Upper lobe of right lung (tissue), 1 donor: ENCODE measurements around the gene ANKRD44. TPM values are rescaled to one million over a fixed set of nuclear protein-coding genes. Genes with fewer than 3 reads are reported as not detected.

Experiments
- ATAC-seq: fragments of 200-7000 bp; cut with Tn5 transposase; one replicate; pipeline ENCODE4 v1.9.1; 2020; ENCODE audit warnings: mild to moderate bottlenecking, moderate library complexity
- DNase-seq: peaks from one replicate; pipeline ENCODE4 v3.0.0-alpha.2; 2020
- H3K27ac ChIP-seq: fragments of 200-600 bp; one replicate; pipeline ENCODE4 v1.8.0; 2022
- H3K27me3 ChIP-seq: fragments of 200-600 bp; one replicate; pipeline ENCODE4 v1.8.0; 2022; ENCODE audit warnings: mild to moderate bottlenecking
- H3K36me3 ChIP-seq: fragments of 200-600 bp; one replicate; pipeline ENCODE4 v1.8.0; 2022
- H3K4me1 ChIP-seq: fragments of 200-600 bp; one replicate; pipeline ENCODE4 v1.8.0; 2022
- H3K4me3 ChIP-seq: fragments of 200-600 bp; one replicate; pipeline ENCODE4 v1.8.0; 2022; ENCODE audit warnings: mild to moderate bottlenecking
- H3K9me3 ChIP-seq: fragments of 200-600 bp; one replicate; pipeline ENCODE4 v1.8.0; 2022
- CTCF ChIP-seq: fragments of 200-600 bp; IDR thresholded peaks from one replicate; pipeline ENCODE4 v1.8.0; 2022; ENCODE audit warnings: antibody characterized with exemption
- intact Hi-C: fragments of 100-400 bp; cut with DNase I; formaldehyde crosslinking; loops from one replicate; pipeline ENCODE4 v1.11.0; 2022
- total RNA-seq: library from RNA; stranded (reverse); fragmentation: NEBNext Ultra II Directional; extraction: Animal tissue kit (Norgen Biotek cat#: 25700); gene quantifications from one replicate; pipeline ENCODE4 v1.2.1, GENCODE V29; 2021
- donor health status: DM: no; HTN: yes; CAD: no; lungs with severe emphysema.

The ANKRD44 gene
- total RNA-seq, 1 donor from 2014 or later = 51.4 TPM

DNA sequence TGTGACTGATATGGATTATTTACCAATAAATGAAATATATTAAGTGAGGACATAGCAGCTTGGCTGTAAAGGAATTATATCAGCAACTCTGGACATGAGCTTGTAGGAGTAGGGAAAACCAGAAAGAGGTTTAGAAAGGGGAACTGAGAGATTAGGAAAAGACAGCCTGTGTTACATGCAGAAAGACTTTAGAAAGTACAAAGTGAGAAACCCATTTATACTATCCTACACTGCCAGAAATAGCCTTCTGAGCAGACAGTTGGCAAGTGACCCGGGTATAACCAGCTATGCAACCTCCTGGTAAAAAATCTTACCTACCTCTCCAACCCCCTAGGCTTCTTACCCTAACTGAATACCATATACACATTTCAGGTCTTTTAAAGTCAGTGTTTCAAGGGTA, 134.1 kb downstream of the ANKRD44 start:
- no peaks in the 10 kb centered on the region for H3K36me3 ChIP-seq
- ATAC-seq = no peak
- H3K27ac ChIP-seq = no peak overlapping the region
- intact Hi-C loops = no loop called here
- no peaks in the 10 kb centered on the region for H3K27me3 ChIP-seq
- H3K9me3 ChIP-seq = no peaks in the 10 kb centered on the region
- peaks cover 6% of the 10 kb centered on the region for H3K4me1 ChIP-seq
- H3K4me3 ChIP-seq = no peak overlapping the region
- no peak for TF ChIP-seq CTCF
- DNase-seq = no peak

GRCh38 chr2:197174539-197175094, 136.0 kb downstream of the ANKRD44 start:
- intact Hi-C loops = no loop called here
- TF ChIP-seq CTCF = no peak
- no peak for ATAC-seq

DNA sequence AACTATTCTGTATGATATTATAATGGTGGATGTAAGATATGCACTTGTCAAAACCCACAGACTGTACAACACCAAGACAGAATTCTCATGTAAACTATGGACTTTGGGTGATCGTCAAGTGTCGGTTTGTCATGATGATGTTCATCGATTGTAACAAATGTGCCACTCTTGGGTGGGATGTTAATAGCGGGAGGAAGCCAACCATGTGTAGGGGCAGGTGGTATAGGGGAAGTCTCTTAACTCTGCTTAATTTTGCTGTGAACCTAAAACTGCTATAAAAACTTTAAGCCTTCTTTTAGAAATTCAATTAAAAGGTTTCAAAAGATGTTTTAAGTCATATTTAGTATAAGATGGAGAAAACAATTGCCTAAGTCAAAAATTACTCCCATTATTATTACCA, 139.0 kb downstream of the ANKRD44 start:
- Histone ChIP-seq H3K4me1 (peaks cover 6% of the 10 kb centered on the region), H3K9me3 (no peaks in the 10 kb centered on the region), H3K27ac (no peak overlapping the region), H3K36me3 (no peaks in the 10 kb centered on the region), H3K27me3 (no peaks in the 10 kb centered on the region), H3K4me3 (no peak overlapping the region)
- no peak for TF ChIP-seq CTCF
- ATAC-seq (no peak), DNase-seq (no peak)
- intact Hi-C loops = no loop called here

More at GRCh38 chr2:197174539-197175094, 136.0 kb downstream of the ANKRD44 start:
- no peak for DNase-seq
- Histone ChIP-seq H3K4me1 (no peaks in the 10 kb centered on the region), H3K36me3 (no peaks in the 10 kb centered on the region), H3K27me3 (no peaks in the 10 kb centered on the region), H3K27ac (no peak overlapping the region), H3K4me3 (no peak overlapping the region), H3K9me3 (no peaks in the 10 kb centered on the region)

DNA sequence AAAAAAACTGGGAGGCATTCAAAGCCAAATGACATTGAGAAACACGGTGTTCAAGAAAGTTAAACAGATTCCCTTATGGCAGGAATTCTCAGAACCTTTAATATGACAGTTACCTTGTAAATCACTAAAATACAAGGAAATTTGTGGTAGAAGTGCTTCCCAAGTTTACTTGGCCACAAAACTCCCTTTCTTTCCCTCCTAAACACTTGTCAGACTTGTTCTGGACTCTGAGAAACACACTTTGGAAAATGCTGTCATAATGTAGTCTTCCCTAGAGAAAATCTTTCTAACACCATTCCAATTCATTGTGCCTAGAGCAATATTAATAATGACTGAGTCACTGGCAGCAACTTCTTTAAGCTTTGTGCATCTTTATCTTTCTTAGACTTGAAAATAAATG, 140.4 kb downstream of the ANKRD44 start:
- ATAC-seq = no peak

GRCh38 chr2:197168705-197169104, 141.9 kb downstream of the ANKRD44 start:
- peak; percentile 88 for ATAC-seq
- intact Hi-C loops = no loop called here
- peak; percentile 59 for TF ChIP-seq CTCF
- Histone ChIP-seq H3K4me3 (no peak overlapping the region), H3K9me3 (no peaks in the 10 kb centered on the region), H3K27me3 (no peaks in the 10 kb centered on the region), H3K4me1 (peaks cover 6% of the 10 kb centered on the region), H3K36me3 (no peaks in the 10 kb centered on the region), H3K27ac (no peak overlapping the region)
- no peak for DNase-seq

More for the DNA sequence above, 140.4 kb downstream of the ANKRD44 start:
- Histone ChIP-seq H3K27me3 (no peaks in the 10 kb centered on the region), H3K36me3 (no peaks in the 10 kb centered on the region), H3K27ac (no peak overlapping the region), H3K4me3 (no peak overlapping the region), H3K4me1 (peaks cover 6% of the 10 kb centered on the region), H3K9me3 (no peaks in the 10 kb centered on the region)
- intact Hi-C loops = no loop called here
- no peak for TF ChIP-seq CTCF
- DNase-seq = no peak
